ENCODE measurements around the gene RDH14. TPM values are rescaled to one million over a fixed set of nuclear protein-coding genes. Genes with fewer than 3 reads are reported as not detected.

Gene RDH14
- total RNA-seq, 1 experiment from 2014 or later: 17.0 TPM

DNA sequence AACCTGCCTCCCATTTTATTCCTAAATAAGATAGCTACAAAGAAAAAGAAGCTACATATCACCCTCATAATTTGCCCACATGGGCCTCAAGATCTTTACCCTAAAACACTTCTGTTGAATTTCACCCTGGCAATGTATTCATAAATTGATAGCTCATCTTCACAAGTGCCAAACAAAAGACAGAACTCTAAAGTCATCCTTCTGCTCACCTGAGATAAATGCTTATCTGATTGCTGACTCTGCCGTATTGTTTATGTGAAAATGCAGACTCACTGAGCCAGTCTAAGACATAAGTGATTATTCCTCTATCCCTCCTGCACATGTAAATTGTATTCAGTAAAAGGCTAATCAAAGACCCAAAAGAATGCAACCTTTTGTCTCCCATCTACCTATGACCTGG is 2.0 kb downstream of the RDH14 start:
- no peak for DNase-seq
- CTCF ChIA-PET: no interaction called here
- Histone ChIP-seq H3K36me3 (ENCODE audit: control insufficient read depth, insufficient read depth, low read length) (0 out of 2 replicates have a peak, but pooled peaks cover 2% of the 10 kb centered on the region), H3K4me1 (peaks cover 8% of the 10 kb centered on the region), H3K4me3 (ENCODE audit: low read depth, low read length) (no peak overlapping the region; the same call in 1 of the 2 replicates), H3K9me3 (no peaks in the 10 kb centered on the region), H3K27me3 (replicated peaks; ENCODE audit: control insufficient read depth, insufficient read depth, low read length) (no peaks in the 10 kb centered on the region)
- POLR2A ChIA-PET: no interaction called here
- Mint-ChIP-seq H3K4me3 (ENCODE audit: unreplicated experiment) (no peak overlapping the region), H3K9me3 (ENCODE audit: unreplicated experiment) (no peaks in the 10 kb centered on the region), H3K36me3 (ENCODE audit: insufficient read depth, unreplicated experiment) (peaks cover 9% of the 10 kb centered on the region), H3K27ac (ENCODE audit: unreplicated experiment) (no peak overlapping the region), H3K27me3 (ENCODE audit: insufficient read depth, unreplicated experiment) (no peaks in the 10 kb centered on the region), H3K4me1 (ENCODE audit: low read depth, unreplicated experiment) (peaks cover 14% of the 10 kb centered on the region)
- TF ChIP-seq, protein P1, sequence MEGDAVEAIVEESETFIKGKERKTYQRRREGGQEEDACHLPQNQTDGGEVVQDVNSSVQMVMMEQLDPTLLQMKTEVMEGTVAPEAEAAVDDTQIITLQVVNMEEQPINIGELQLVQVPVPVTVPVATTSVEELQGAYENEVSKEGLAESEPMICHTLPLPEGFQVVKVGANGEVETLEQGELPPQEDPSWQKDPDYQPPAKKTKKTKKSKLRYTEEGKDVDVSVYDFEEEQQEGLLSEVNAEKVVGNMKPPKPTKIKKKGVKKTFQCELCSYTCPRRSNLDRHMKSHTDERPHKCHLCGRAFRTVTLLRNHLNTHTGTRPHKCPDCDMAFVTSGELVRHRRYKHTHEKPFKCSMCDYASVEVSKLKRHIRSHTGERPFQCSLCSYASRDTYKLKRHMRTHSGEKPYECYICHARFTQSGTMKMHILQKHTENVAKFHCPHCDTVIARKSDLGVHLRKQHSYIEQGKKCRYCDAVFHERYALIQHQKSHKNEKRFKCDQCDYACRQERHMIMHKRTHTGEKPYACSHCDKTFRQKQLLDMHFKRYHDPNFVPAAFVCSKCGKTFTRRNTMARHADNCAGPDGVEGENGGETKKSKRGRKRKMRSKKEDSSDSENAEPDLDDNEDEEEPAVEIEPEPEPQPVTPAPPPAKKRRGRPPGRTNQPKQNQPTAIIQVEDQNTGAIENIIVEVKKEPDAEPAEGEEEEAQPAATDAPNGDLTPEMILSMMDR (IDR thresholded peaks at IDR 0.05; ENCODE audit: insufficient read depth in 1 of 2, low read depth in 1 of 2, low read length in 1 of 2, severe bottlenecking in 1 of 2, unreplicated experiment in 1 of 2): no peak
- BruUV-seq (replicated peaks): no TSS peak
- intact Hi-C loops (cut with micrococcal nuclease; ENCODE audit: unreplicated experiment): no loop called here

DNA sequence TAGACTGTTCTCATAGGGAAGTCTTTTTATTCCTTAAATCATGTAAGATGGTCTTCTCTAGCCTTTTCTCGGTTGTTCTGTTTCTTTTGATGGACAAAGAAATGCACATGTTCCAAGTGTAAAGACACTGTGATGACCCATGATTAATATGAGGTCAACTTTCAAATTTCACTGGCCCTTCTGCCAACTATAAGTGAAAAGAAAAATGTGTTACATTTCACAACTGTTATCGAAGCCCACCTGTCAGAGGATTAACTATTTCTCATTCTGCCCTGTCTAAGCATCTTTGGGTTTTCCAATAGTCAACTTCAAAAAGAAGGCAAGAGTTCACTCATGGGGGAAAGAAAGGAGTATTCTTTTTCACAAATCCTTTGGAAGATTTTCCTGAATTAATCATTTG is 3.3 kb downstream of the RDH14 start:
- Mint-ChIP-seq H3K4me1 (ENCODE audit: low read depth, unreplicated experiment) (peaks cover 14% of the 10 kb centered on the region), H3K36me3 (ENCODE audit: insufficient read depth, unreplicated experiment) (peaks cover 9% of the 10 kb centered on the region), H3K4me3 (ENCODE audit: unreplicated experiment) (no peak overlapping the region), H3K9me3 (ENCODE audit: unreplicated experiment) (no peaks in the 10 kb centered on the region), H3K27me3 (ENCODE audit: insufficient read depth, unreplicated experiment) (no peaks in the 10 kb centered on the region), H3K27ac (ENCODE audit: unreplicated experiment) (no peak overlapping the region)
- Histone ChIP-seq H3K9me3 (no peaks in the 10 kb centered on the region), H3K27me3 (replicated peaks; ENCODE audit: control insufficient read depth, insufficient read depth, low read length) (no peaks in the 10 kb centered on the region), H3K36me3 (ENCODE audit: control insufficient read depth, insufficient read depth, low read length) (0 out of 2 replicates have a peak, but pooled peaks cover 2% of the 10 kb centered on the region), H3K4me1 (peaks cover 8% of the 10 kb centered on the region), H3K4me3 (ENCODE audit: low read depth, low read length) (no peak overlapping the region)
- TF ChIP-seq, protein P1 (IDR thresholded peaks at IDR 0.05; ENCODE audit: insufficient read depth in 1 of 2, low read depth in 1 of 2, low read length in 1 of 2, severe bottlenecking in 1 of 2, unreplicated experiment in 1 of 2): no peak
- DNase-seq: no peak
- intact Hi-C loops (cut with micrococcal nuclease; ENCODE audit: unreplicated experiment): no loop called here
- ChIA-PET CTCF (no interaction called here), POLR2A (no interaction called here)
- no TSS peak for BruUV-seq (replicated peaks)

DNA sequence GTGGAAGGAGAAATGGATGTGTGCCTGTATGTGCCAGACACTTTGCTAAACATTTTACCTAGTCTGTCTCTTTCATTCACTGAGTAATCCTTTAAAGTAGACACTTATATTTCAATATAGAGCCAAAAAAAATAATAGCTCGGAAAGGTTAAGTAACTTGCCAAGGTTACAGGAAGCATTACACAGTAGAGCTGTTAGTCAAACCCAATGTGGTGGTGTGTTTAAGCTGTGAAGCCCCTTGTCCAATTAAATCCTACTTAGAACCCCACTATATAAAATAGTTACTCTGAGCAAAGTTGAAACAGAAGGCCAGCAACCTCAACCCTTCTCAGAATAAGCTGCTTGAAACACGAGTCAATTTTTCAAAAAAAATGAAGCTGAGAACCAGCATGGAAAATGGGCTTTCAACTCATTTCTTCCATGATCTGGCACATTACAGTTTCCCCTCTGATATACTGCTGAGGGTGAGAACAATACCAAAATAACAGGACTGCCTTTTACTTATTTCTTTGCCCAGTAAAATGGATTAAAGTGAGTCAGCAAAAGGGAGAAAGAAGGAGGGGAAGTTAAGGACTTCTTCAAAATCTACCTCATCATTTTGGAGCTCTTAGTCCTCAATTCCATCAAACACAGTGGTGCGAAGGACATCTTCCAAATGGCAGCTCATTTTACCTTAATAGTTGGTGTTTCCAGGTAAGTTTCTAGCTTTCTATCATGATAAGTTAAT is 7.9 kb downstream of the RDH14 start:
- no peak for DNase-seq
- BruUV-seq (replicated peaks): no TSS peak
- POLR2A ChIA-PET: interaction anchor here (0.6 kb wide), 1 partner anchor 806 kb away, joined by 3 read pairs; the partner anchor contains the start of gene OSR1
- Histone ChIP-seq H3K4me3 (ENCODE audit: low read depth, low read length) (no peak overlapping the region), H3K9me3 (no peaks in the 10 kb centered on the region), H3K4me1 (no peaks in the 10 kb centered on the region), H3K27me3 (replicated peaks; ENCODE audit: control insufficient read depth, insufficient read depth, low read length) (no peaks in the 10 kb centered on the region), H3K36me3 (ENCODE audit: control insufficient read depth, insufficient read depth, low read length) (0 out of 2 replicates have a peak, but pooled peaks cover 2% of the 10 kb centered on the region)
- TF ChIP-seq, protein P1 (IDR thresholded peaks at IDR 0.05; ENCODE audit: insufficient read depth in 1 of 2, low read depth in 1 of 2, low read length in 1 of 2, severe bottlenecking in 1 of 2, unreplicated experiment in 1 of 2): no peak
- Mint-ChIP-seq H3K9me3 (ENCODE audit: unreplicated experiment) (no peaks in the 10 kb centered on the region), H3K27ac (ENCODE audit: unreplicated experiment) (no peak overlapping the region), H3K4me3 (ENCODE audit: unreplicated experiment) (no peak overlapping the region), H3K36me3 (ENCODE audit: insufficient read depth, unreplicated experiment) (peaks cover 9% of the 10 kb centered on the region), H3K27me3 (ENCODE audit: insufficient read depth, unreplicated experiment) (no peaks in the 10 kb centered on the region), H3K4me1 (ENCODE audit: low read depth, unreplicated experiment) (no peaks in the 10 kb centered on the region)
- intact Hi-C loops (cut with micrococcal nuclease; ENCODE audit: unreplicated experiment): no loop called here
- CTCF ChIA-PET: interaction anchor here (0.6 kb wide), 1 partner anchor 35 kb away, joined by 3 read pairs; no protein-coding TSS in a partner anchor

Data from Caco-2 (cell line).